ENCODE data around the gene ZNF692.
"Not testable (repeated sequence)": the region's sequence is repeated elsewhere in the genome, so short reads cannot be mapped to it uniquely, and the experiment has no call there.

ZNF692 gene

DNA sequence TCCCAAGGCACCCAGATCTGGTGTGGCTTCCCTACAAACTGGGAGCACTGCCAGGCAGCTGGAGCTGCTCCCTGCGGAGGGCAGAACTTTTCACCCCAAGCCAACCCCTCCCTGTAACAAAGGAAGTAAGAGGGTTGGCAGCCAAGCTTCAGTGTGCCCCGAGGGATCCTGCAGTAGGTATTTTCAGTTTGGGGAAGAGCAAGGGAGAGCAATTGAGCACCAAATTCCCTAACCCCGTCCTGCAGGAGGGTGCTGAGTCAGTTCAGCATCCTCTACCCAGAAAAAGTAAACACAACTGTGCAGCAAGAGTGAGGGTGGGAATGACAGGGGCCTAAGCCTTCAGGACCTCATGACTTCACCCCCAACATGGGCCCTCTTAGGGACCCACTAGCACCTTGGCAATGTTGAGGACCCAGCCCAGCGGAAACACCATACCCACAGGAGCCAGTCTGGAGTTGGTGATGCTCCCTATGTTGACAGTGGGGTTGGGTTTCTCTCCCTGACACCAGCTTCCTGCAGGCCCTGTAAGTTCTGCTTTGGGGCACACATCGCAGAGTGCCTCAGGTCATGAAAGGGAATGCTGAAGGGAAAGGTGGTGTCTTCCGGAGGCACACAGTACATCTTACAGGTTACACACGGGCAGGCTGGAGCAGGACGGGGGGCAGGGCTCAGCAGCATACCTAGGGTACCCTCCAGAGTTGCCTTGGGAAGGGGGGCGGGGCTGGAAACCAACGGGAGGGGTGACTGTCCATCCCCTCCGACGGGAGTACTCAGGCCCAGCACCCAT, 48.0 kb downstream of the ZNF692 start:
- DNase-seq (ENCODE audit: low read depth in 3 of 3), result no peak

DNA sequence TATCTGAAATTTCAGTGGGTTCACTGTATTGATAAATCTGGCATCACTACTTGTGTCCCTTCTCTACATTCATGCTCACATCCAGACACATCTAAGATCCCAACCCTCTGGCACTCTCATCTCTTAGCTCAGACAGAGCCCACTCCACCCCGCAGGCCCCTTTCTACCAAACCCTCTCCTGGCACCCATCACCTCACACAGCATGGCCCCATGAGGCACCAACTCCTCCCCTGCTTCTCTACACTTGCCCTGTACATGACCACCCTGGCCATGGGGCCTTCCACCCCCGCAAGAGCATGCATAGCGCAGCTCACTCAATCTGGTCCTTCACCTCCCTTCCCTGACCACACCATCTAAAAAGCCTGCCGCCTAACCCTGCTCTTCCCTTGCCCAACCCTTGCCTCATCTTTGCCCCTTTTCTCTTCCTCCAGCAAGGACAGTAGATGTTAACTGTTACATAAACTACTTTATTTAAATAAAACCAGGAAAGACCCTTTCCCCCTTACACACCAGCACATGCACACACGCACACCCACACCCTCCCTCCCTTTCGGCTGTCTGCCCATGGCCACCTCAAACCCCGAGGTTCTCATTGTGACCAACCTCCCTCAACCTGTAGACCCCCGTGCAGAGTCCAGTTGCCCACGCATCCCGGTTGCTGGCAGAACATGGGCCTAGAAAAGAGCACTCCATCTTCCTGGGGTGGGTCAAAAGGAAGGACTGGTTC, 48.7 kb downstream of the ZNF692 start:
- no peak for DNase-seq (ENCODE audit: low read depth in 3 of 3)

DNA sequence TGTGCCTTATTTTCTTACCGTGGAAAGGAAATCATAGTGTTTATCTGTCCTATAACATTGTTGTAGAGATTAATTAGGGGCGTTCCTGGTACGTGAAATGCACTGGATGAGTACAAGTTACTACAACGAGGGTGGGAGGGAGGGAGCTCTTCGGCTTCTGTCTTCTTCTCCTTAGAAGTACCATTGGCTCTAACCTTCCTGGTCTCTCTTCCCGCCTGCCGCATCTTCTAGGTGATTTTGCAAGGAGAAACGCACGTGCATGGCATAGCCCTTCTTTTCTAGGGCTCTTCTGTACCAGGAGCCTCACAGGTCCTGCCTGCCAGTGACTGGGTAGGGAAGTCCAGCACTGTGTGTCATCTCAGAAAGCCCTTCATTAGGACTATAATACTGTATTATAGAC, 50.0 kb downstream of the ZNF692 start:
- no peak for DNase-seq (ENCODE audit: low read depth in 3 of 3)

DNA sequence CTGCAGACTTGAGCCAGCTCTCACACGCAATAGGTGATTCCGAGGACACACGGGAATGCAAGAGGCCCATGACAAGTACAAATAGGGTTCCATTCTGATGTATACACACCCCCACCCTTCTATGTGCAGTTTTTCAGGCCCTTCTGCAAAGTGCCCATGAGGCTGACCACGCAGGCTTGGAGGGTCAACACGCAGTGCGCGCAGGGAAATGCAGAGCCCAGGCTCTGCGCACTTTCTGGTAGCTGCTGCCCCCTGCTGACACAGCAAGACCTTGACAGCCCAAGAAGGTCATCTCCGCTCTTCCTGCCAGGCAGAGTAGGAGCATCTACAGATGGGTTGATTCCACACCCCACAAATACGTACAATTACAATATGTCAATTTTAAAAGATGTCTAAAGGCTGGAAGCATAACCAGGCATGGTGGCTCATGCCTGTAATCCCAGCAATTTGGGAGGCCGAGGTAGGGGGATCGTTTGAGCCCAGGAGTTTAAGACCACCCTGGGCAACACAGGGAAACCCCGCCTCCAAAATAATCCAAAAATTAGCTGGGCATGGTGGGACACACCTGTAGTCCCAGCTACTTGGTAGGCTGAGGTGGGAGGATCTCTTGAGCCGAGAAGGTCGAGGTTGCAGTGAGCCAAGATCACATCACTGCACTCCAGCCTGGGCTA, 51.7 kb downstream of the ZNF692 start:
- peak in 2 of 3 donors; percentile 31 to 48 for DNase-seq (ENCODE audit: low read depth in 3 of 3)

DNA sequence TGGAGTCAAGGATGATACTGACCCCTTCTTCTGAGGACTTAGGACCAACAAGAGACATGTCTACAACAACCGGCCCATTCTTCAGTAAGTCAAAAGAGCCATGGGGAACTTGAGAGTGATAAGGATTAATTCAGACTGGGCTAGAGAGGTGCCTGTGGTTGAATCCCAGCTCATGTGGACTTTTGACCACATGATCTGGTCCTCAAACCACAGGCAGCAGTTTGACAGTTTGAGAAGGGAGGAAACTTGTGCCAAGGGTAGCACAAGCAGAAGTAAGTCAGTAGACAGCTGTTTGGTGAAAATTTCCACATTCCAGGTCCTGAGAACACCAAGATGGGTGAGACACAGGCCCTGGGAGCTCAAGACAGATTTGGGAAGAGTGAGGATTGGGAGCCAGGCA, 53.0 kb downstream of the ZNF692 start:
- DNase-seq (ENCODE audit: low read depth in 3 of 3), result no peak

DNA sequence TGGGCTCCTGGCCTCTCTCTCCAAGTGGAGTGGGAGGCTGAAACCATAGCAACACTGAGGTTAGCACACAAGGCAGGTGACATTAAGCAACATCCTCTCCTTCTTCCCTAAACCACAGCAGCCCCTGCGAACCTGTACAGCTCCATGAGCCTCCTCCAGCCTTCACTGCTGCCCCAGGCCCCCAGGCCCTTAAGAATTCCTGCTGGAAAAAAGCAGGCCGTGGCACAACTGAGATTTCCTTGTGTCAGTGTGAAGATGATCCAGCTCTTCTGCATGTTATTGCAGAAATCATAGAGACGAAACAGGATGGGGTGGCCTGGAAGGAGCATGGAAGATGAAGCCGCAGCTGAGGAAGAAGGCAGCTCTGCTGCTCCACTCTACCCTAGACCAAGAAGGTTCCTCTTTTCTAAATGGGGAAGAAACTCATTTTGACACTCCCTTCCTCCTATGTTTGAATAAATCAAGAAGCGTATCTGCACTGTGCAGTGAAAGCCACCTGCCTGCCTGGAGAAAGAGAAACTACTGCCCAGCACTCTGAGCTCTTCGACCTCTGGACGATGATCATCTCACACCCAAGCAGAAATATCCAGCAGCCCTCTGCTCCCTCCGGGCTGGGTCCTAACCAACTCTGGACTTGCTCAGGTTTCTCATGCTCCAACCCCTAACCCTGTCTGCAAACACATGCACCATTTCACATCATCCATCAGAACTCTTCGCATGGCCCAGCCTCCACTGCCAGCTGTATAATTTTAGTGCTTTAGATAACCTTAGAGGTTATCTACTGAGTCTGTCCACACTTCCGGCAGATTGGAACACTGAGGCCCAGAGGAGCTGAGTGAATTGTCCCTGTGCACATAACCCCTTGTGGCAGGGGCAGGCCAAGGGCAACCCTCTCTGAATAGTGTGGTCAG, 53.9 kb downstream of the ZNF692 start:
- no peak for DNase-seq (ENCODE audit: low read depth in 3 of 3)

DNA sequence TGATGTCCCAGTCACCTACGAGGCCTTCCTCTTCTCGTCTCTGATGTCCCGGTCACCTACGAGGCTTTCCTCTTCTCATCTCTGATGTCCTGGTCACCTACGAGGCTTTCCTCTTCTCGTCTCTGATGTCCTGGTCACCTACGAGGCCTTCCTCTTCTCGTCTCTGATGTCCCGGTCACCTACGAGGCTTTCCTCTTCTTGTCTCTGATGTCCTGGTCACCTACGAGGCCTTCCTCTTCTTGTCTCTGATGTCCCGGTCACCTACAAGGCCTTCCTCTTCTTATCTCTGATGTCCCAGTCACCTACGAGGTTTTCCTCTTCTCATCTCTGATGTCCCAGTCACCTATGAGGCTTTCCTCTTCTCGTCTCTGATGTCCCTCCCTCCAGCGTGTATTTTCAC, 55.4 kb downstream of the ZNF692 start:
- DNase-seq (ENCODE audit: low read depth in 3 of 3), result not testable (repeated sequence)

DNA sequence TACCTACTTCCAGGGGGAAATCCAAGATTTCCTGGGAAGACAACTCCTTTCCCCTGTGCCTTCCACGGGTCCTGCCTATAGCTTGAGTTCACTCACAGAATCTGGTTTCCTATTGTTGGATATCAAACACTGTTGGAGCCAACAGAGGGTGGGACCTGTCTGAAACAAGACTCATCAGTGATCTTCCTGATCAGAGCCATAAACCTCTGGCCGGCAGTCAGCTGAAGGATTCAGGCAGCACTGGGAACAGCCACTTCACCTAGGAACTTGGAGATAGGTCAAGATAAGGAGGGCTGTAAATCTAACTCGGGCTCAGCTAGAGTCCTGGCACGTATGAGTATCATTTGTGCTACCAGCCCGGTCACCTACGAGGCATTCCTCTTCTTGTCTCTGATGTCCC, 56.4 kb downstream of the ZNF692 start:
- DNase-seq (ENCODE audit: low read depth in 3 of 3), result no peak

DNA sequence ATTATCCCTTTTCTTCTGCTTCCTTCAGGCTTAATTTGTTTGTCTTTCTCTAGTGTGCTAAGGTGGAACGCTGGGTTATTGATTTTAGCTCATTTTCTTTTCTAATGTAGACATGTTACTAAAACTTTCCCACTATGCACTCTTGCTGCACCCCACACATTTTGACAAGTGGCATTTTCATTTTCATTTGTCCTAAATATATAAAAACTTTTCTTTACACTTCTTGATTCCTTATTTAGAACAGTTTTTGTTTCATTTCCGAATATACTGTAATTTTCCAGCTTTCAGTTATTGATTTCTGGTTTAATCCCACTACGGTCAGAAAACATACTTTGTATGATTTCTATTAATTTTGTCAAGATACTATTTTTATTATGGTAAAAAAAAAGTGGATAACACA, 58.4 kb downstream of the ZNF692 start:
- DNase-seq (ENCODE audit: low read depth in 3 of 3), result no peak

Data from stimulated activated CD4-positive, alpha-beta T cell treated with anti-CD3 and anti-CD28 coated beads, TNF-alpha, amount 100 ng/mL, for 48 hours (primary cell).